CD1c-positive myeloid dendritic cell (primary cell): ENCODE data around the gene SRP14.
A peak's percentile ranks its signal among the peaks of the same experiment; 100 is the strongest.

Experiments used
- DNase-seq: peaks from one replicate; pipeline ENCODE4 v3.0.0-alpha.2; 2016; ENCODE audit errors: extremely low spot score

SRP14 gene

DNA sequence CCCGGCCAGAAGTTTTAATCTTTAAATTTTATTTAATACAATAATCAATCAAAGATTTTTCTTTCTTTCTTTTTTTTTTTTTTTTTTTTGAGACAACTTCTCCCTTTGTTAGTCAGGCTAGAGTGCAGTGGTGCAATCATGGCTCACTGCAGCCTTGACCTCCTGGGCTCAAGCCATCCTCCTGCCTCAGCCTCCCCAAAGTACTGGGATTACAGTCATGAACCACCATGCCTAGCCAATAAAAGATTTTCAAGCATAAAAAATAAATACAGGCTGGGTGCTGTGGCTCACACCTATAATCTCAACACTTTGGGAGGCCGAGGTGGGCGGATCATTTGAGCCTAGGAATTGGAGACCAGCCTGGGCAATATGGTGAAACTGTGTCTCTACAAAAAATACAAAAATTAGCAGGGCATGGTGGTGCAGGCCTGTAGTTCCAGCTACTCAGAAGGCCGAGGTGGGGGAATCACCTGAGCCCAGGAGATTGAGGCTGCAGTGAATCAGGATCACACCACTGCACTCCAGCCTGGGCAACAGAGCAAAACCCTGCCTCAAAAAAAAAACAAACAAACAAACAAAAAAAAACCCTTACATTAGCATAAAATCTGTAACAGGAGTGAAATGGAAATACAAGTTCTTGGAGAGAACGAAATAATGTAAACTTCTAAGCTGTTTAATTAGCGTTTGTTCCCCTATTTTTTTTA is 29.1 kb upstream of the SRP14 start:
- no peak for DNase-seq

DNA sequence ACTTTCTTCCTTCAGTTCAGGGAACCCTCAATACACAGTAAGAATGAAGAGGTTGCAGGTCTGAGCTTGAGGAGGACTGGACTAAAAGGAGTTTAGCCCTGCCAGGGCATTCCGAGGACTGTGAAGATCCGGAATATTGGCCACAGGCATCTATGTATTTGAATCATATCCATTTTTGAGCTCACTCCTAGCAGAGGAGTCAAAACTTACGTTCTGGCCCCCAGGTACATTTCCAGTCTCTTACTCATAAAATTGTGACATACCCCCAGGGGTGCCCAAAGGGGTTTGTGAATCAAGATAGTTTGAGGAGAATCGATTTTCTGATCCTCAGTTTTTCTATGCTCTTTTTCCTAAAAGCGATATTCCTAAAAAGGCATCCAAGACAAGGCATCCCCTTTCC is 27.6 kb upstream of the SRP14 start:
- DNase-seq = no peak

DNA sequence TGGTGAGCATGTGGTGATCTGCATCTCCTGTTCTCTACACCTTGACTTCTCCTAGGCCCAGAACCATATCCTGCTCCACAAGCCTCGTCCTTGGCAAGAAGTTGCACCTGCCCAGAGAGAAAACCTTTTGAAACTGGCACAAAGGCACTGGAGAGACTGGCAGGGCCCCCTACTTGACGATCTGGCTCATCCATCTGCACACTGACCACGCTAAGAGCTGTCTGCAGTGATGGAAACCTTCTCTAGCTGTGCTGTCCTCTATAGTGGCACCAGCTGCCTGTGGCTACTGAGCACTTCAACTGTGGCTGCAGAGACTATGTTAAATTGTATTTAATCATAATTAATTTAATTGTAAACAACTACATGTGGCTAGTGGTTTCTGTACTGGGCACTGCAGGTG is 26.2 kb upstream of the SRP14 start:
- DNase-seq = no peak

DNA sequence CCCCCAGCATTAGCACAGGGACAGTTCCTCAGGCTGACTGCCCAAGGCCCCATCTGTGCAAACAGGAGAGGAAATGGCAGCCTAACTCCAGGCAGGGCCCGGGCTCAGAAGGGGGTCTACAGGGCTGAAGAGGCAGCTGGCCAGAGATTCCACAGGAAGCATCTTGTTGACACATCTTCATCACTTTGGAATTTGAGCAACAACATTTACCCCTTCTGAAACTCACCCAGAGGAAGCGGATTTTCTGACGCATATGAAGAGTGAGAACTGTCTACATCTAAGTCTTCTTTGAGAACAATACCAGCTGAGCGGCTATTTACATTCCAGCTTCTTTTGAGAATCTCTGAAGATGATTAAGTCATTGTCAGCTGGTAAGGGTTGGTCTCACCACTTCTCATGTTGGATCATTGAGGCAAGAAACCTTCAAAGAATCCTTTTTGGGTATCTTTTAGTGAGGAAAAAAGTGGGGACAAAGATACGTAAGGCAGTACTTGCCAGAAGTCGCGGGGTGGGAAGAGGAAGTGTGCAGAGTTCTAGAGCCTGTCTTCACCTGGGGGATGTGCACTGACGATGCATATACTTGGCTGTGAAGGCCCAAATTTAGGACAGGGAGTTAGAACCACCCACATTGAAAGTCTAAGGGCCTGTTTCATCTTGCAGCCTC is 25.4 kb upstream of the SRP14 start:
- DNase-seq = no peak

DNA sequence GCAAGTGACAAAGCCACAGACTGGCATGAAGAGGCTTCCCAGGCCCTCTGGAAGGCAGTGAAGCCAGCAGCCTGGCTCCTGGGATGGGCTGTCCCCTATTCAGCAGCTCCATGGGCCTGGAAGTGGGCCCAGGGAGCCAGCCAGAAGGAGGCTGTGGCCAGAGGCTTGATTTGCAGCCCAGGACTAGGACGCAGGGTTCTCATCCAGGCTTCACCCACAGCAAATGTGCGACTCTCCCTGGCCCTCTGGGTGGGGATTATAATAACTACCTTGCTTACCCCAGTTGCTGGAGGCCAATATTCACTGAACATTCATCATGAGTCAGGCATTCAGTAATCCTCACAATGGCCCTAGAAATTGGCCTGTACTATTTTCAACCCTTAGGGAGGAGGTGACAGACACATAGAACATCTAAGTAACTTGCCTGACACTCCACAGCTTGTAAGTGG is 24.6 kb upstream of the SRP14 start:
- no peak for DNase-seq

DNA sequence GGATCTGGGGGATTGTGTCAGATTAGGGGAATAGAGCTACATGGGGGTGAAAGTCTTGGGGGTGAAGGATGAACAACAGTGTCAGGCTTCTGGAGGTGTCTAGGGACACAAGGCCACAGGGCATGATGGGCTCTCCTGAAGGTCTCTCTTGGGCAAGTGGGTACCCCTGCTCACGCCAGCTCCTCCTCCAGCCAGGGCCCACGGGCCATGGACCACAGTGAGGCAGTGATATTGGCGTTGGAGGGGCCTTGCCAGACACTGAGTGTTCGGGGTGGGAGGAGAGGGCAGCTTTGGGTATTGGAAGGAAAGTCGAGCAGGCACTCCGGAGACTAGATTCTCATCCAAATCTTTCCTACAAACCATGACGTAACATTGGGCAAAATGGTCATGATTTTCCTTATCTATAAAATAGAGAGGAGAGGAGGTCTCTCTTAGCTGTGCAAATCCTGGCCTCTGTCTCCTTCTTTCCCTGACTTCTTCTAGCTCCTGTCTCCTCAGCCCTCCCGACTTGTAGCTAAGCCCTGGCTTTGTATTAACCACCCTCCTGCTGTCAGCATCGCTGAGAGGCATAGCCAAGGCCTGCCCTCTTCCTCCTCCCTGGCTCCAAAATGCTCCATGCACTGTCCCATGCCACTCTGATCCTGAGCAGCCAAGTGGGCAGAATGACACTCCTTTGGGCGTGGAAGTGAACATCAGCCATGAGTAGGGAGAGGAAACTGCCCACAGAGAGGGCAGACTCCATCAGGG is 24.0 kb upstream of the SRP14 start:
- DNase-seq = no peak

- DNase-seq = no peak
Measured at GRCh38 chr15:40061212-40061901, 22.4 kb upstream of the SRP14 start.

DNA sequence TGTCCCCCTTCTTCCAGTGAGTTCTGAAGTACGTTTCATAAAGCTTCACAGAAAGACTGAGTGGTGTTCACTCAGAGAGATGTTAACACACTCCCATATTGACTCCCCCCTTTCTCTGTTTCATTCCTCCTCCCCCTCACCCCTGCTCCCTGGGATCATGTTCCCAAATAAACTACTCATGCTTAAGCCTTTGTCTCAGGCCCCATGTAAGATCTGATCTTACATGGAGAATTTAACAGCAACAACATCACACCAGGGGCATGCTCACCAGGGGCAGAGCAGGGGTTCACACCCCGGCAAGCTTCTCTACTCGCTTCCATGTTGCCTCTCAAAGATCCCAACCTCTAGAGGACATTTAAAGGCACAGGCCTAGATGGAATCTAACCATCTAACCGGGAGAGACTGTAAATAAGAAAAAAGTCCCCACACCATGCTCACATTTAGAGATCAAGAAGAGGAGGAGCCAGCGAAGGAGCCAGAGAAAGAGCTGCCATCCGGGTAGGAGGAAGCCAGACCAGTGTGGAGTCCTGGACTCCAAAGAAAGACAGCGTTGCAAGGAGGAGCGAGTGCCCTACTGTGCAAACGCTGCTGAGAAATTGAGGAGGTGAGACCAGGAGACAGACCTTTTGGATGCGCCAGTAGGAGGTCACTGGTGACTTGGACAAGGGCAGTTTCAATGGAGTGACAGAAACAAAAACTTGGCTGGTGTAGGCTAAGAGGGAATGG is 21.4 kb upstream of the SRP14 start:
- no peak for DNase-seq

GRCh38 chr15:40059821-40060220 is 20.8 kb upstream of the SRP14 start:
- DNase-seq = no peak

- DNase-seq = no peak
Measured at GRCh38 chr15:40058476-40059140, 19.6 kb upstream of the SRP14 start.

GRCh38 chr15:40055576-40056293 is 16.8 kb upstream of the SRP14 start:
- no peak for DNase-seq

DNA sequence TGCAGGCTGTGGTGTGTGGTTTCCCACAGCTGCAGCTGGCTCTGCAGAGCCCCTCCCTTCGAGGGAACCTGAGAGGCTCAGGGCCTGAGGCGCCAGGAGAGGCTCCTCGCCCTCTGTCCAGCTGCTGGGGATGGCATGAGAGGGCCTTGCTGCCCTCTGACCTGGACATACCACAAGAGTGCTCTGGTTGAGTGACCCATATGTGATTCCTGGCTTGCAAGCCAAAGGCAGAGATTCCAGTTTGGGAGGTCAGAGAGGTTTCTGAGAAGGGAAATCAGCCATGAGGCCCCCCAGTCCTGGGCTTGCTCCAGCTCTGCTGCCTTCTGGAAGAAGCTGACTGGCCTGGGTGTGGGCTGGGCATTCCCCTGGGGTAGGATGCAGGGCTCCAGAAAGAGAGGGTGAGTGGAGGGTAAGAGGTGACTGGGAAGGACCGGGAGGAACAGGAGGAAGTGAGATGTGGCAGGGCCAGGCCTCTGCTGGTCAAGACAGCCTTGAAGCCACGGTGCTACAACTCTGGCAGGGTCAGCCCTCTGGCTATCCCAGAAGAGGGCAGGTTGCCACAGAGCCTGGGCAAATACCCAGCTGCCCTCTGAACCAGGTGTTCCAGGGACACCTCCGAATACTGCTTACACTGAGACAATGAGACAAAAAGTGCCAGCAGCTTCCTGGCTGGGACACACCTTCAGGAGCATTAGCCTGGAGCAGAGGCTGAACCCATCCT is 16.0 kb upstream of the SRP14 start:
- no peak for DNase-seq

GRCh38 chr15:40054605-40054854 is 15.5 kb upstream of the SRP14 start:
- DNase-seq = no peak

DNA sequence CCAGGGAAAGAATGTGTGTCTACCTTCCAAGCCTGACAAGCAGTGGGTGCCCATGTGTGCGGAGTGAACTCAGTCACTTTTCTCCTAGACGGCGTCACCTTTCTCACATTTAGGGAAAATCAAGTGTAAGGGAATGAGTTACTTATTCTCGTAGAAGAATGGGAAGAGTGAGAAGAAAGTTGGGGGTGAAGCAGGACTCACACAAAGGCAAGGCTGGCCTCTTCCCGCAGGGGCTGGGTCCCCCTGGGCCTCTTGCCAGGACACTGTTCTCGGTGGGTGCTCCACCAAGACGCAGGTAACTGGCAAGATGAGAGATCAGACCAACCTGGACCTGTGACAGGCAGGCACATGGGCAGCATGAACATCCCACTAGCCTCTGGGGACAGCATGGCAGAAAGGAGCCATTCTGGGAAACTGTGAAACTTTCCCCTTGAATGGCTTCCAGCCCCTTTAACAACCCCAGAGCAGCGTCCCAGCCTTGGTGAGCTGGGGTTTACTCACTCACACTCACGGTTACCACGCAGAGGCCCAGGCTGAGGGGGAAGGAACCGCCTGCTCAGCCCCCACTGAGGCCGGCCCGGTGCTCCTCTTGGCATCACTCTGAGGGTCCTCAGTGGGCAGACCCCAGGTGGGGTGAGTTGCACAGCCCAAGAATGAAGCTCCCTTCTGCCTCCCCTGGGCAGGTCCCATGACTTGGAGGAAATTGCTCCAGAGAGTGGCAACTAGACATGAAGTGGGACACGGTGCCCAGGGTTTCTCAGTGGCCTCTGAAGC is 15.0 kb upstream of the SRP14 start:
- DNase-seq = no peak

DNA sequence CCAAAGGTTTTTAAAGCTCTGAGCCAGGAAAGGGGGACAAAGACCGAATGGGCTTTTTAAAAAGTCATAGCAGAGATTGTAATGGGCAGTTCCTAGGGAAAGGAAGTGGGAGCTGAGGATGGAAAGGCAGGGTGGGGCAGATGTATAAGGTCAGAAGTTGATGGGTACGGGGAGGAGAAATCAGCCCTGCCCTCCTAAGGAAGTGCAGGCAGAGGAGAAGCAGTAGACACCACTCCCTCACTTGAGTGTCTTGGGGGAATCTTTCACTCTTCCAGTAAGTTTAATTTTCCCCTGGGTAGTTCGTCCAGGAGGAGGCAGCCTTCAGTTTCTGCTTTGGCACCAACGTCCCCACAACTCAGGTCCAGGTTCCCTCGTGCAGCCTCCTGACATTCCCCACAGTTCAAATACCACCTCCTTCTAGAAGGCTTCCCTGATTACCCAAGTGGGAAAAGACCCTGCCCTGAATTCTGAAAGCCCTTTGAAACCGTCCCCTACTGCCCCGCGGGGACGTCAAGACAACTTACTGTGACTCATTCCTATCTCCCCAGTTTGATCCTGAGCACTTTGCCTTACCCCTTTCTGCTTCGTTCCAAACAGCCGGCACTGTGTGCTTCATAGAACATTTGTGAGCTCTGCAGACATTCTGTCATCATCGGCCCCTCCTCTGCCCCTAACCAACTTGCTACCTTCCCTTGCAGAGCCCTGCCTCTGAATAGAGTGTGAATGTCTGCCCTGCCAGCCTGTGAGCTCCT is 14.3 kb upstream of the SRP14 start:
- DNase-seq = no peak

DNA sequence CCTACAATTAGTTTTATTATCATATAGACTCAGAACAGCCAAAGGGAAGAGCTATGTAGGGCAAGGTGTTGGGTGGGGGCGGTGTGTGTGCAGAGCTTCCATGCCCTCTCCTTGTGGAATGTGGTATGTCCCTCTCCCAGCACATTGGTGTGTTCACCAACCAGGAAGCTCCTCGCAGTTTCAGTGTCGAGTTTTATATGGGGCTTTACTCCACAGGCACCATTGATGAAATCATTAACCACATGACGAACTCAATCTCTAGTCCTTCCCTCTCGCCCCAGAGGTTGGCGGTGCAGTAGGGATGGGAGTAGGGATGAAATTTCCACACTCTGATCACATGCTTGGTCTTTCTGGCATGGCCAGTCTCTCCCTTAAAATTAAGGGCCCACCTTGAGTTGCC is 13.6 kb upstream of the SRP14 start:
- peak; percentile 18 for DNase-seq

- DNase-seq = no peak
Measured at GRCh38 chr15:40051616-40052415, 12.8 kb upstream of the SRP14 start.
